HFFc6 (cell line): ENCODE measurements around the gene ATP6V0A4. TPM values are rescaled to one million over a fixed set of nuclear protein-coding genes. Genes with fewer than 3 reads are reported as not detected.
A peak's percentile ranks its signal among the peaks of the same experiment; 100 is the strongest.
"Not testable (repeated sequence)": the region's sequence is repeated elsewhere in the genome, so short reads cannot be mapped to it uniquely, and the experiment has no call there.

Source experiments
- DNase-seq: peaks from one replicate; pipeline ENCODE4 v3.0.0-alpha.2; 2018
- H3K27ac Mint-ChIP-seq: 2 replicates; pipeline ENCODE4 v1.8.0; 2020; ENCODE audit warnings: mild to moderate bottlenecking, mixed read lengths
- H3K27me3 Mint-ChIP-seq: 2 replicates; pipeline ENCODE4 v1.8.0; 2021; ENCODE audit warnings: mild to moderate bottlenecking, moderate library complexity, mixed read lengths; ENCODE audit not compliant: insufficient read depth
- H3K36me3 Mint-ChIP-seq: 2 replicates; pipeline ENCODE4 v1.8.0; 2021; ENCODE audit warnings: low read depth, mixed read lengths
- H3K4me1 Mint-ChIP-seq: 2 replicates; pipeline ENCODE4 v1.8.0; 2020; ENCODE audit warnings: low read depth, mixed read lengths
- H3K4me3 Mint-ChIP-seq: 2 replicates; pipeline ENCODE4 v1.8.0; 2020; ENCODE audit warnings: mild to moderate bottlenecking, moderate library complexity, mixed read lengths
- H3K9me3 Mint-ChIP-seq: 2 replicates; pipeline ENCODE4 v1.8.0; 2020; ENCODE audit warnings: mild to moderate bottlenecking, mixed read lengths
- CTCF ChIP-seq: fragments of 200-600 bp; sonication (generic); IDR thresholded peaks from 2 replicates; pipeline ENCODE4 v1.5.0; 2021; ENCODE audit warnings: antibody characterized with exemption, mild to moderate bottlenecking
- total RNA-seq, 6 experiments: library from RNA; stranded (reverse); fragmentation: NEBNext Ultra II Directional; extraction: Animal tissue kit (Norgen Biotek cat#: 25700); gene quantifications; 2 replicates in 1 of 6; 3 replicates in 5 of 6; pipeline ENCODE4 v1.2.3, GENCODE V29; 2021

Gene ATP6V0A4
- total RNA-seq, 6 experiments from 2014 or later = 0.35 to 1.1 (median 0.60) TPM

DNA sequence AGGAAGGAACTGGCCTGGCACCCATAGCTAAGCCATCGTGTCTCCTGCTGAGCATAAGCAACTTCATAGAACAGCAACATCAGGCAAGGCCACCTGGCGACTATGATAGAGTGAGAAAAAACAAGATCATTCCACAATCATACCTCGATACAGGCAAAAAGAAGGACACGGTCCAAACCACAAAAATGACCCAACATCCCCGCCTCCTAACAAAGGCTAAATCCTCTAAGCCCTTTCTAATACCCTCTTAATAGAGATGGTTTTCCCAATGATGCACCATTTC lies 56.6 kb downstream of the ATP6V0A4 start:
- DNase-seq = no peak
- H3K4me3 Mint-ChIP-seq = no peak overlapping the region
- no peaks in the 10 kb centered on the region for H3K9me3 Mint-ChIP-seq
- H3K27ac Mint-ChIP-seq = peak overlapping the region; percentile 80
- no peaks in the 10 kb centered on the region; the same call in 1 of the 2 replicates for H3K27me3 Mint-ChIP-seq
- no peak for TF ChIP-seq CTCF
- H3K36me3 Mint-ChIP-seq = no peaks in the 10 kb centered on the region
- H3K4me1 Mint-ChIP-seq = peaks cover 31% of the 10 kb centered on the region

- Mint-ChIP-seq H3K36me3 (no peaks in the 10 kb centered on the region), H3K4me3 (no peak overlapping the region), H3K27ac (no peak overlapping the region), H3K27me3 (no peaks in the 10 kb centered on the region; the same call in 1 of the 2 replicates), H3K9me3 (no peaks in the 10 kb centered on the region), H3K4me1 (peaks cover 31% of the 10 kb centered on the region)
- no peak for TF ChIP-seq CTCF
- no peak for DNase-seq
Observed at GRCh38 chr7:138739859-138740258, 58.1 kb downstream of the ATP6V0A4 start.

- TF ChIP-seq CTCF = peak; percentile 96
- Mint-ChIP-seq H3K36me3 (no peaks in the 10 kb centered on the region), H3K4me3 (peak overlapping the region; percentile 50; the same call in 1 of the 2 replicates), H3K27me3 (no peaks in the 10 kb centered on the region; the same call in 1 of the 2 replicates), H3K4me1 (peaks cover 31% of the 10 kb centered on the region), H3K27ac (no peak overlapping the region), H3K9me3 (no peaks in the 10 kb centered on the region)
- peak; percentile 68 for DNase-seq
Observed at GRCh38 chr7:138738551-138739335, 59.3 kb downstream of the ATP6V0A4 start.

DNA sequence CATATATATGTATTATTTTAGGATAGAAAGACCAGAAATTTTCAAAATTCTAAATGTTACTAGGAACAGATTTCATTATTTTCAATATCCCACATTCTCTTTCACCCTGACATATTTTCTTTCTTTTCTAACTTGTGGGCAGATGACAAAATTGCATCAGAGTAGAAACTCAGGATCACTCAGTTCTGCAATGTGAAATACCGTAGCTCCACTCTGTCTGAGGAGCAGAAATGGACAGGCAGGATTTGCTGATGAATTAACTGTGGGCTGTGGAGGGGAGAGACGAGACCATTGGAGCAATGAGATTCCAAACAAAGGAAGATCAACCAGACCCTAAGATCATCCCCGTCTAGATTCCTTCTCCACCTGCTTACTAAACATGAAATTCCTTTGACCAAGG lies 59.9 kb downstream of the ATP6V0A4 start:
- no peak for DNase-seq
- Mint-ChIP-seq H3K27ac (no peak overlapping the region), H3K9me3 (no peaks in the 10 kb centered on the region), H3K4me1 (peaks cover 31% of the 10 kb centered on the region), H3K4me3 (no peak overlapping the region), H3K27me3 (no peaks in the 10 kb centered on the region; the same call in 1 of the 2 replicates), H3K36me3 (no peaks in the 10 kb centered on the region)
- TF ChIP-seq CTCF = no peak

- no peak for DNase-seq
- H3K4me3 Mint-ChIP-seq = no peak overlapping the region
- H3K36me3 Mint-ChIP-seq = no peaks in the 10 kb centered on the region
- H3K4me1 Mint-ChIP-seq = peaks cover 17% of the 10 kb centered on the region
- H3K9me3 Mint-ChIP-seq = no peaks in the 10 kb centered on the region
- no peak overlapping the region for H3K27ac Mint-ChIP-seq
- TF ChIP-seq CTCF = no peak
- peaks cover 2% of the 10 kb centered on the region for H3K27me3 Mint-ChIP-seq
Observed at GRCh38 chr7:138735399-138735798, 62.6 kb downstream of the ATP6V0A4 start.

DNA sequence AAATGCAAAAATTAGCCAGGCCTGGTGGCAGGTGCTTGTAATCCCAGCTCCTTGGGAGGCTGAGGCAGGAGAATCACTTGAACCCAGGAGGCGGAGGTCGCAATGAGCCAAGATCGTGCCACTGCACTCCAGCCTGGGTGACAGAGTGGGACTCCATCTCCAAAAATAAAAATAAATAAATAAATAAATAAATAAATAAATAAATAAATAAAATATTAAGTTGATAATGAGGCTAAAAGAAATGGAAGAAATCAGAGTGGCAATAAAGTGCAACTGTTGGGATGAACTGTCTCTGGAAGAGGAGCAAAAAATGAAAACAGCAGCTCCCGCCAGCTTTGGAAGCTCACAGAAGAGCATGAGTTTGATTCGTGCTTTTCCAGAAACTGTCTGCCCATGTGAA lies 66.3 kb downstream of the ATP6V0A4 start:
- not testable (repeated sequence) for DNase-seq, H3K36me3 Mint-ChIP-seq, H3K4me1 Mint-ChIP-seq, H3K27ac Mint-ChIP-seq, H3K4me3 Mint-ChIP-seq, H3K27me3 Mint-ChIP-seq, H3K9me3 Mint-ChIP-seq
